ENCODE measurements around the gene CHRNA7. TPM values are rescaled to one million over a fixed set of nuclear protein-coding genes. Genes with fewer than 3 reads are reported as not detected.
A peak's percentile ranks its signal among the peaks of the same experiment; 100 is the strongest.

The CHRNA7 gene
- 4.4 and 4.8 TPM in 2 replicates for total RNA-seq (2021)
- long read RNA-seq, full-length matches to known transcripts = 14 of 23 reads
- long read RNA-seq, partial matches to known transcripts = 1 of 23 reads
- long read RNA-seq, other reads (novel, unspliced or antisense) = 8 of 23 reads

DNA sequence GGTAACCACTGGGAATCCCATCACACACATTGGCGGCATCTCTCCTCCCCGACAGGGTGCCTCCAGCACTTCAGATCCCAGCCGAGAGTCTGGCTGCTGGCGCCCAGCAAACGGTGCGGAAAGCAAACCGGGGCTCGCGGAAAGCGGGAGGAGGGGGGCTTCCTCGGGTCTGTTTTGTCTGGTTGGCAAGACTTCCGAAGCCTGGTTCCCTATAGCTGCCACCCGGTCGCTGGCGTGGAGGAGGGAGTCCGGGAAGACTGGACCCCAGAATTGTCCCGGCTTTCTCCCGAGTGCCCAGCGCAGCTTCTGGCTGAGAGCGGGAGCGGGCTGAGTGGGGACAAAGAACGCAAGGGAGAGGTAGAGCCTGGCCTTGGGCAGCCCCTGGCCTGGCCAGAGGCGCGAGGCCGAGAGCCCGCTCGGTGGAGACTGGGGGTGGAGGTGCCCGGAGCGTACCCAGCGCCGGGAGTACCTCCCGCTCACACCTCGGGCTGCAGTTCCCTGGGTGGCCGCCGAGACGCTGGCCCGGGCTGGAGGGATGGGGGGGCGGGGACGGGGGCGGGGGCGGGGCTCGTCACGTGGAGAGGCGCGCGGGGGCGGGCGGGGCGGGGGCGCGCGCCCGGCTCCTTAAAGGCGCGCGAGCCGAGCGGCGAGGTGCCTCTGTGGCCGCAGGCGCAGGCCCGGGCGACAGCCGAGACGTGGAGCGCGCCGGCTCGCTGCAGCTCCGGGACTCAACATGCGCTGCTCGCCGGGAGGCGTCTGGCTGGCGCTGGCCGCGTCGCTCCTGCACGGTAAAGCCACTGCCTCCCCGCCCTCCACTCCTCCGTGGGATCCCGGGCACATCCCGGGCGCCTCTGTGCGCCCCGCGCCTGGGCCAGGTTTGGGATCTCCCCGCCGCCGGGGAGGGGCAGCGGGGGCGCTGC is at the start of gene CHRNA7:
Gene CHRNA7, plus strand, starts transcription at position 654 of the 920 bp plus-strand sequence. Its CDS starts 80 bp downstream, at position 734.
- no peaks in the 10 kb centered on the region for H3K9me3 ChIP-seq (ENCODE audit: control insufficient read depth, low read depth, low read length)
- no peak within 1 kb of the TSS for H3T11ph ChIP-seq (ENCODE audit: low read length)
- no peak within 1 kb of the TSS for H2AK5ac ChIP-seq (ENCODE audit: insufficient read length, low read length)
- H2AFZ ChIP-seq (ENCODE audit: low read length) = peak within 1 kb of the TSS; percentile 69
- no peak within 1 kb of the TSS for H3K56ac ChIP-seq (ENCODE audit: insufficient read length, low read depth, low read length)
- H2BK20ac ChIP-seq (ENCODE audit: low read depth, low read length, poor library complexity, severe bottlenecking) = no peak within 1 kb of the TSS
- no peaks in the 10 kb centered on the region for H3K79me2 ChIP-seq (ENCODE audit: insufficient read depth, low read length)
- no peak within 1 kb of the TSS for H3K23ac ChIP-seq (ENCODE audit: insufficient read length, low read depth, low read length)
- H4K91ac ChIP-seq (ENCODE audit: insufficient read length, low read depth, low read length) = no peak within 1 kb of the TSS
- H3K23me2 ChIP-seq (ENCODE audit: insufficient read length, low read depth, low read length, poor library complexity, severe bottlenecking) = peaks cover 12% of the 10 kb centered on the region
- H3K9me3 Mint-ChIP-seq = no peaks in the 10 kb centered on the region
- peak within 1 kb of the TSS; percentile 86 for H3K4me2 ChIP-seq (ENCODE audit: insufficient read depth, insufficient read length, low read length)
- no peaks in the 10 kb centered on the region for H3K79me1 ChIP-seq (ENCODE audit: insufficient read depth, low read depth, low read length, poor library complexity, severe bottlenecking)
- H3K4me1 ChIP-seq (ENCODE audit: insufficient read depth, low read length) = no peaks in the 10 kb centered on the region; the same call in 1 of the 2 replicates
- TF ChIP-seq, protein P1, sequence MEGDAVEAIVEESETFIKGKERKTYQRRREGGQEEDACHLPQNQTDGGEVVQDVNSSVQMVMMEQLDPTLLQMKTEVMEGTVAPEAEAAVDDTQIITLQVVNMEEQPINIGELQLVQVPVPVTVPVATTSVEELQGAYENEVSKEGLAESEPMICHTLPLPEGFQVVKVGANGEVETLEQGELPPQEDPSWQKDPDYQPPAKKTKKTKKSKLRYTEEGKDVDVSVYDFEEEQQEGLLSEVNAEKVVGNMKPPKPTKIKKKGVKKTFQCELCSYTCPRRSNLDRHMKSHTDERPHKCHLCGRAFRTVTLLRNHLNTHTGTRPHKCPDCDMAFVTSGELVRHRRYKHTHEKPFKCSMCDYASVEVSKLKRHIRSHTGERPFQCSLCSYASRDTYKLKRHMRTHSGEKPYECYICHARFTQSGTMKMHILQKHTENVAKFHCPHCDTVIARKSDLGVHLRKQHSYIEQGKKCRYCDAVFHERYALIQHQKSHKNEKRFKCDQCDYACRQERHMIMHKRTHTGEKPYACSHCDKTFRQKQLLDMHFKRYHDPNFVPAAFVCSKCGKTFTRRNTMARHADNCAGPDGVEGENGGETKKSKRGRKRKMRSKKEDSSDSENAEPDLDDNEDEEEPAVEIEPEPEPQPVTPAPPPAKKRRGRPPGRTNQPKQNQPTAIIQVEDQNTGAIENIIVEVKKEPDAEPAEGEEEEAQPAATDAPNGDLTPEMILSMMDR (conservative IDR thresholded peaks at IDR 0.05) = 0 out of 3 replicates have a peak, but pooled peaks have one; percentile 25
- 0 out of 7 replicates have a peak, but pooled peaks cover 0 to 6% (median 0%) of the 10 kb centered on the region in 3 experiments for H3K36me3 Mint-ChIP-seq (ENCODE audit: insufficient read depth in 1 of 3, low read depth in 3 of 3)
- H4K5ac ChIP-seq (ENCODE audit: insufficient read length, low read depth, low read length) = no peak within 1 kb of the TSS
- H3K18ac ChIP-seq (ENCODE audit: insufficient read length, low read depth, low read length) = no peak within 1 kb of the TSS
- no peak within 1 kb of the TSS for H2BK15ac ChIP-seq (ENCODE audit: low read depth, low read length)
- H3K4ac ChIP-seq (ENCODE audit: low read depth, low read length) = no peak within 1 kb of the TSS
- H4K8ac ChIP-seq (replicated peaks; ENCODE audit: insufficient read length, low read depth, low read length) = no peak within 1 kb of the TSS
- H3K27ac Mint-ChIP-seq = no peak within 1 kb of the TSS; a peak in 1 of 7 replicates
- peak; percentile 86 for DNase-seq
- peaks cover 20 to 21% of the 10 kb centered on the region in 2 experiments for H3K4me1 Mint-ChIP-seq
- H3K4me3 Mint-ChIP-seq = peak within 1 kb of the TSS; percentile 78 to 89
- peaks cover 41% of the 10 kb centered on the region for H3K27me3 Mint-ChIP-seq (ENCODE audit: low read depth)
- H4K20me1 ChIP-seq (ENCODE audit: control insufficient read depth, insufficient read depth, insufficient read length) = no peaks in the 10 kb centered on the region
- WGBS (ENCODE audit: extremely low coverage, insufficient read length, low lambda C conversion rate) = no CpG with 5 or more reads among the region's 92 CpGs
- H3K27ac ChIP-seq (ENCODE audit: insufficient read length, low read depth, low read length) = no peak within 1 kb of the TSS
- no peak within 1 kb of the TSS for H2BK12ac ChIP-seq (ENCODE audit: insufficient read length, low read depth, low read length)
- H2BK120ac ChIP-seq (ENCODE audit: low read depth, low read length, poor library complexity, severe bottlenecking) = no peak within 1 kb of the TSS
- no peaks in the 10 kb centered on the region; the same call in 1 of the 2 replicates for H3K27me3 ChIP-seq (ENCODE audit: insufficient read depth, low read length)
- H3K9ac ChIP-seq (ENCODE audit: extremely low read depth, insufficient read length, low read length) = peak within 1 kb of the TSS; percentile 40
- no peak within 1 kb of the TSS for H2BK5ac ChIP-seq (ENCODE audit: insufficient read length, low read length)
- H3K14ac ChIP-seq (ENCODE audit: insufficient read depth, low read length) = peak within 1 kb of the TSS; percentile 62; the same call in 1 of the 2 replicates
